A549 (cell line): ENCODE results near the gene NAA38. TPM values are rescaled to one million over a fixed set of nuclear protein-coding genes. Genes with fewer than 3 reads are reported as not detected.
A peak's percentile ranks its signal among the peaks of the same experiment; 100 is the strongest.

Experiments used
- ATOH8 ChIP-seq: fragments of 250-450 bp; sonication (Bioruptor Pico); IDR thresholded peaks from 2 replicates; pipeline ENCODE4 v1.5.0; 2020; ENCODE audit warnings: low read depth, mild to moderate bottlenecking, moderate library complexity
- BCL3 ChIP-seq: fragments of >200 bp; sonication (Bioruptor Twin); formaldehyde crosslinking; IDR thresholded peaks from 3 replicates; pipeline ENCODE4 v1.6.1; 2016
- BHLHE40 ChIP-seq: IDR thresholded peaks from 2 replicates; pipeline ENCODE4 v1.6.1; 2012; ENCODE audit warnings: low read depth, low read length, inconsistent platforms
- CBX8 ChIP-seq: fragments of 200-600 bp; sonication (generic); IDR thresholded peaks from 2 replicates; pipeline ENCODE4 v1.6.1; 2016
- CHD2 ChIP-seq: fragments of 150-350 bp; IDR thresholded peaks from 2 replicates; pipeline ENCODE4 v1.6.1; 2014; ENCODE audit warnings: low read length; ENCODE audit not compliant: partially characterized antibody
- CTCF ChIP-seq: fragments of >200 bp; sonication (Bioruptor Twin); formaldehyde crosslinking; IDR thresholded peaks from 3 replicates; pipeline ENCODE4 v1.5.1; 2016
- EHMT2 ChIP-seq: fragments of 200-600 bp; sonication (generic); IDR thresholded peaks from 2 replicates; pipeline ENCODE4 v1.6.1; 2016; ENCODE audit warnings: antibody characterized with exemption, low read depth, mild to moderate bottlenecking, moderate library complexity
- ELK1 ChIP-seq: fragments of 150-350 bp; IDR thresholded peaks from 2 replicates; pipeline ENCODE4 v1.6.1; 2014; ENCODE audit warnings: low read depth, mild to moderate bottlenecking, low read length
- HDAC2 ChIP-seq: fragments of 200-600 bp; sonication (generic); IDR thresholded peaks from 2 replicates; pipeline ENCODE4 v1.6.1; 2016
- HES2 ChIP-seq: fragments of >200 bp; sonication (Bioruptor Twin); formaldehyde crosslinking; IDR thresholded peaks from 2 replicates; pipeline ENCODE4 v1.6.1; 2016
- HEYL ChIP-seq: fragments of 250-450 bp; sonication (Bioruptor Pico); IDR thresholded peaks from 2 replicates; pipeline ENCODE4 v1.8.0; 2021; ENCODE audit warnings: mild to moderate bottlenecking, moderate library complexity
- HOXB5 ChIP-seq: fragments of 250-450 bp; sonication (Bioruptor Pico); IDR thresholded peaks from 2 replicates; pipeline ENCODE4 v1.5.0; 2020; ENCODE audit warnings: mild to moderate bottlenecking, moderate library complexity
- JUNB ChIP-seq: fragments of >200 bp; sonication (Bioruptor Twin); formaldehyde crosslinking; IDR thresholded peaks from 2 replicates; pipeline ENCODE4 v1.6.1; 2016
- MAZ ChIP-seq: fragments of 150-350 bp; IDR thresholded peaks from 2 replicates; pipeline ENCODE4 v1.6.1; 2014; ENCODE audit warnings: antibody characterized with exemption, low read depth, low read length, borderline replicate concordance
- MYC ChIP-seq: IDR thresholded peaks from 2 replicates; pipeline ENCODE4 v1.6.1; 2012; ENCODE audit warnings: mild to moderate bottlenecking, inconsistent platforms, low read length, improper control_type of control experiment, borderline replicate concordance
- NPAS2 ChIP-seq: fragments of 250-450 bp; sonication (Bioruptor Pico); IDR thresholded peaks from 2 replicates; pipeline ENCODE4 v1.8.0; 2022; ENCODE audit warnings: mild to moderate bottlenecking, moderate library complexity, borderline replicate concordance
- PBX3 ChIP-seq: IDR thresholded peaks from 2 replicates; pipeline ENCODE4 v1.6.1; 2012
- POLR2A ChIP-seq: IDR thresholded peaks from 2 replicates; pipeline ENCODE4 v1.6.1; 2012; ENCODE audit warnings: mild to moderate bottlenecking, low read length
- RFX5 ChIP-seq: fragments of 450-650 bp; IDR thresholded peaks from 2 replicates; pipeline ENCODE4 v1.7.1; 2014; ENCODE audit warnings: antibody characterized with exemption, mild to moderate bottlenecking, moderate library complexity
- TP53 ChIP-seq: fragments of 250-450 bp; sonication (Bioruptor Pico); IDR thresholded peaks from 2 replicates; pipeline ENCODE4 v1.5.0; 2021; ENCODE audit warnings: mild to moderate bottlenecking, moderate library complexity
- USF2 ChIP-seq: fragments of 450-650 bp; IDR thresholded peaks from 2 replicates; pipeline ENCODE4 v1.6.1; 2014; ENCODE audit warnings: antibody characterized with exemption
- ZC3H11A ChIP-seq: fragments of 450-650 bp; IDR thresholded peaks from 2 replicates; pipeline ENCODE4 v1.6.1; 2014; ENCODE audit warnings: antibody characterized with exemption, mild to moderate bottlenecking
- polyA plus RNA-seq, 4 experiments: library from polyadenylated mRNA; depleted of rRNA in 3 of 4; stranded (reverse); fragments of >200 nt; fragmentation: RNase III in 1 of 4; extraction: RNeasy Plus Mini Kit Qiagen cat#74134 plus additional on column Dnase treatment in 1 of 4; gene quantifications; 2 replicates in 3 of 4; 3 replicates in 1 of 4; pipeline ENCODE4 v1.2.3, GENCODE V29; 2011 to 2017

NAA38 gene
- polyA plus RNA-seq, 2 of the 4 experiments (the other 2 are of a cell fraction): 102 to 287 TPM

GRCh38 chr17:7857713-7858521 lies 558 bp upstream of the NAA38 start, which contains the start of gene CYB5D1 (continued):
- TF ChIP-seq USF2 (peak; percentile 87), RFX5 (no peak), PBX3 (peak; percentile 21; the same call in 1 of the 2 replicates), ELK1 (no peak), BCL3 (peak; percentile 52; the same call in 1 of the 3 replicates), HOXB5 (CRISPR knock-in tag) (no peak), HES2 (no peak), TP53 (CRISPR knock-in tag) (0 out of 2 replicates have a peak, but pooled peaks have one; percentile 79), ATOH8 (no peak), CTCF (no peak), BHLHE40 (peak; percentile 78), NPAS2 (CRISPR knock-in tag) (peak; percentile 63; the same call in 1 of the 2 replicates), HDAC2 (0 out of 2 replicates have a peak, but pooled peaks have one; percentile 43), CHD2 (no peak), MYC (peak; percentile 98), CBX8 (no peak), JUNB (no peak), MAZ (no peak), POLR2A (0 out of 2 replicates have a peak, but pooled peaks have one; percentile 42), HEYL (no peak), ZC3H11A (no peak), EHMT2 (no peak)
